NCI-H2227 (cell line): ENCODE results near the gene TMEM80.
"Not testable (repeated sequence)": the region's sequence is repeated elsewhere in the genome, so short reads cannot be mapped to it uniquely, and the experiment has no call there.

Experiments
- DNase-seq: peaks from one replicate; lab custom pipeline; 2025; ENCODE audit not compliant: unreplicated experiment; lab: John Stamatoyannopoulos, UW

Gene TMEM80

DNA sequence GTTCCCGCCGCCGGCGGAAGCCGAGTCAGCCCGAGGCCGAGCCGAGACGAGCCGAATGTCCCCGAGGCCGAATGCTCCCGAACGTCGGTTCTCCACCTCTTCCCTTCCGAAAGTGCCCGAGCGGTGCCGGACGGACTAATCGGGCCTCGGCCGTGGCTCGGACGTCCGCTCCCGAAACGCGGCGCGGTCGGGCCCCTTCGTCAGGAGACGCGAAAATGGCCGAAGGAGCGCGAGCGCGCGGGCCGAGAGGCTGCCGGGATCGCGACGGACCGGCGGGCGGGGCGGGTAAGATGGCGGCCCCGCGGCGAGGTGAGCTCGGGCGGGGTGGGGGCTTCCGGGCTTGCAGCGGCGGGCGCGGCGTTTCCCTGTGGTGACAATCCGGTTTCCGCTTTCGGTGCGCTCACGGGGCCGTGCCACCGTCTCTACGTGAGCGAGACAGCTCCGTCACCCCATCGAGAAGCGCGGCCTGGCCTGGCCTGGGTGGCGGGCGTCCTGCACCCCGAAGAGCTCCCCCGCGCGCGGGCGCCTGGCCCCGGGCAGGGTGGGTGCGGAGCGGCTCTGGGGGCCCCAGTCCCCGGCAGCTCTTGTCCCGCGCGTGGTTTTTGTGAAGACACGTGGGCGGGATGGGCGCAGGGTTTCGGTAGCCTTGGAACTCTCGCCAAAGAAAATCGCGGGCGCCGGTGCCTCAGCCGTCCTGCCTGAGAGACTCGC is at the start of gene TMEM80:
Gene TMEM80, plus strand, starts transcription at position 279 of the 711 bp plus-strand sequence. Its CDS starts 12 bp downstream, at position 291.
- DNase-seq: peak; percentile 100

GRCh38 chr11:646214-646613 is 49.4 kb upstream of the TMEM80 start:
- no peak for DNase-seq

- DNase-seq: not testable (repeated sequence)
Observed at GRCh38 chr11:647672-648158, 47.9 kb upstream of the TMEM80 start.

- no peak for DNase-seq
Observed at GRCh38 chr11:650482-650881, 45.1 kb upstream of the TMEM80 start.

DNA sequence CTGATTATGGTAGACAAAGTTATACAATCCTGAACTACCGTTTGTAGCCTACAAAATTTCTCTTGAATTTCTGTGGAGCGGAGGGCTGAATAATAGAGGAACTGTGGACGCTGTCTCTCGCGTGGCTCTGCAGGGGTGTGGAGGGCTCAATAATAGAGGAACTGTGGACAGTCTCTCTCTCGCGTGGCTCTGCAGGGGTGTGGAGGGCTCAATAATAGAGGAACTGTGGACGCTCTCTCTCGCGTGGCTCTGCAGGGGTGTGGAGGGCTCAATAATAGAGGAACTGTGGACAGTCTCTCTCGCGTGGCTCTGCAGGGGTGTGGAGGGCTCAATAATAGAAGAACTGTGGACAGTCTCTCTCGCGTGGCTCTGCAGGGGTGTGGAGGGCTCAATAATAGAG is 42.5 kb upstream of the TMEM80 start:
- DNase-seq: not testable (repeated sequence)

- no peak for DNase-seq
Observed at GRCh38 chr11:653837-654236, 41.8 kb upstream of the TMEM80 start.

- DNase-seq: not testable (repeated sequence)
Observed at GRCh38 chr11:654444-654843, 41.2 kb upstream of the TMEM80 start.

- no peak for DNase-seq
Observed at GRCh38 chr11:655036-655726, 40.4 kb upstream of the TMEM80 start.

GRCh38 chr11:656426-656825 is 39.2 kb upstream of the TMEM80 start:
- DNase-seq: no peak

- DNase-seq: no peak
Observed at GRCh38 chr11:656866-657265, 38.8 kb upstream of the TMEM80 start.

GRCh38 chr11:657691-658126 is 37.9 kb upstream of the TMEM80 start:
- DNase-seq: no peak

GRCh38 chr11:659532-660085 is 36.0 kb upstream of the TMEM80 start:
- DNase-seq: no peak

DNA sequence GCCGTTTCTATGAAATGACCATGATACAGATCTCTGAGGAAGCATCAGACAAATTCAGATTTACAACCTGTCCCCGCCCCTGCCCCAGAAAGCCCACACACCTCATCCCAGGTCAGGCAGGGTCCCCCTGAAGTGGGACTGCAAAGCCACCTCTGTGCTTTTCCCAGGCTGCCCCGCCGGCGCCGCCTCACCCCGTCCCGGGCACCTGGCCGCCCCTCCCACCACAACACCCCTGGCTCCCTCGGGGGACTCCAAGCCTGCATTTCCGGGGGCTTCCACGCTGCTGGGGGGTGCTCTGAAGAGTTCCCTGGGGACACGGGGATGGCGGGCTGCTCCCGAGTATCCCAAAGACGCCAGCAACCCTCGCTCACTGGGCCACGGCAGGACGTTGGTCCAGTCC is 35.3 kb upstream of the TMEM80 start:
- DNase-seq: no peak

DNA sequence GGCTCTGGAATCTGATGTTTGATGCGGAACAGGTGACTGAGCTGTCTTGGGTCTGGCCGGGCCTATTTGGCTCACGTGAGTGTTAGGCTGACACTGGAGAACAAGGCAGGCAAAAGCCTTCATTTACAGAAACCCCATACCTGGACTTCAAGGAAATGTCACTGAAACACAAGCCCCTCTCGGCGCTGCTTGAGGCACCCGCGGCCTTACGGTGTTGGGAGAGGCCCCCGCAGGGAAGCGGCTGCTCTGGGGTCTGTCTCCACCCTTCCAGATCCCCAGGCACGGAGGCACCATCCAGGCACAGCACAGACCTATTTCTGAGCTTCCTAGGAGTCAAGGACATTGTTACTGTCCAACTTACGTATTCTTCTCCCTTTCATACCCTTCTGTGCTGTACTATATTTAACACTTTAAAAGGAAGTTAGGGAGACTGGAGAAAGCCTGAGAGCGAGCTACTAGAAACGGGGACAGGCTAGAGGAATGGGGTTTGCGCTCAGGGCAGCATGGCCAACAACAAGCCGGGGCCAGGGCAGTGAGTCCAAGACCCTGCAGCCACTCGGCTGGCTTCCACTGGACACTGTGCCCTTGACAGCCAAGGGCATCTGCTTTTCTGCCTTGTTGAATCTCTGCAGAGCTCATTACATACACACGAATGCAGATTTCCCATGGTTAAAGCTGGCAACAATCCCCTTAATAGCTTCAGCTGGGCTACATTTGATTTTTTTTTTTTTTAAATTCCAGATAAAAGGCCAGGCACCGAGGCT is 34.8 kb upstream of the TMEM80 start:
- no peak for DNase-seq

GRCh38 chr11:662689-663274 is 32.8 kb upstream of the TMEM80 start:
- peak; percentile 50 for DNase-seq

- DNase-seq: no peak
Observed at GRCh38 chr11:665062-665703, 30.4 kb upstream of the TMEM80 start.

GRCh38 chr11:665704-666281 is 29.8 kb upstream of the TMEM80 start:
- peak; percentile 74 for DNase-seq

- no peak for DNase-seq
Observed at GRCh38 chr11:673866-674265, 21.8 kb upstream of the TMEM80 start.

GRCh38 chr11:674406-674805 is 21.2 kb upstream of the TMEM80 start:
- no peak for DNase-seq

DNA sequence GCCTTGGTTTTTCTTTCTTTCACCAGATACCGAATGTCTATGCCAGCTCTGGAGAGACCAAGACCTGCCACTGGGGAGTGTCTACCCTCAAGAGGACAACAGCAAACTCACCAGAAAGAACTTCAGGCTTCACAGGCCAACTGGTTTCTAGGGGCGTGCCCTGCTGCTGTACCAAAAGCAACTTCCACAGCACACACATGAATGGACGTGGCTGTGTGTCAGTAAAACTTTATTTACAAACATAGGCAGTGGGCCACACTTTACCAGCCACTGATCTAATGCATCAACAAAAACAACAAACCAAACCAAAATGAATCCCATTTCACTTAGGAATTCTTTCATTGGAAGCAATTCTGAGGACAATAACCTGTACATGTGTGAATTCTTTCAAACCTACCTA is 17.3 kb upstream of the TMEM80 start:
- DNase-seq: no peak
